Omental fat pad (tissue), 4 donors: ENCODE results near the gene PKMYT1. TPM values are rescaled to one million over a fixed set of nuclear protein-coding genes. Genes with fewer than 3 reads are reported as not detected.

Experiments used
- ATAC-seq: fragments of 150-250 bp; one replicate; pipeline ENCODE4 v1.9.1; 2016; ENCODE audit warnings: mild to moderate bottlenecking, moderate library complexity; ENCODE audit not compliant: low FRiP score
- DNase-seq: peaks from one replicate; pipeline ENCODE4 v3.0.0-alpha.2; 2019; ENCODE audit warnings: low spot score
- CTCF ChIP-seq, 3 donors: fragments of 450-650 bp; IDR thresholded peaks; one replicate each; pipeline ENCODE4 v1.5.1; 2016 to 2017; ENCODE audit warnings: antibody characterized with exemption in 3 of 3, mild to moderate bottlenecking in 3 of 3, moderate library complexity in 2 of 3
- total RNA-seq, 4 donors: library from RNA; depleted of rRNA; stranded (reverse); fragments of >200 nt; gene quantifications; one replicate each; pipeline ENCODE4 v1.1.0, GENCODE V29; 2016

The PKMYT1 gene
- total RNA-seq, 4 donors from 2014 or later = 0.25 to 1.7 (median 0.79) TPM; not detected in 1

GRCh38 chr16:2979669-2980226, 498 bp downstream of the PKMYT1 start:
- DNase-seq = no peak
- no peak for TF ChIP-seq CTCF (IDR thresholded peaks at IDR 0.05)
- ATAC-seq = no peak

GRCh38 chr16:2977440-2977839, 2.8 kb downstream of the PKMYT1 start:
- DNase-seq (no peak), ATAC-seq (no peak)
- no peak for TF ChIP-seq CTCF (IDR thresholded peaks at IDR 0.05)

- DNase-seq (no peak), ATAC-seq (no peak)
- TF ChIP-seq CTCF (IDR thresholded peaks at IDR 0.05) = no peak
Observed at GRCh38 chr16:2976673-2977072, 3.6 kb downstream of the PKMYT1 start.

- no peak for DNase-seq
- no peak for TF ChIP-seq CTCF (IDR thresholded peaks at IDR 0.05)
- ATAC-seq = no peak
Observed at GRCh38 chr16:2976201-2976600, 4.0 kb downstream of the PKMYT1 start.

GRCh38 chr16:2975161-2975795, 5.0 kb downstream of the PKMYT1 start:
- ATAC-seq (no peak), DNase-seq (no peak)
- TF ChIP-seq CTCF (IDR thresholded peaks at IDR 0.05) = no peak

- no peak for ATAC-seq
- DNase-seq = no peak
- TF ChIP-seq CTCF (IDR thresholded peaks at IDR 0.05) = no peak
Observed at GRCh38 chr16:2974319-2975056, 5.8 kb downstream of the PKMYT1 start.
